Right cardiac atrium (tissue), 5 donors: ENCODE measurements around the gene CD300LG. TPM values are rescaled to one million over a fixed set of nuclear protein-coding genes. Genes with fewer than 3 reads are reported as not detected.
A peak's percentile ranks its signal among the peaks of the same experiment; 100 is the strongest.

Source experiments
- ATAC-seq, 2 donors: fragments of 200-7000 bp; cut with Tn5 transposase; one replicate each; pipeline versions ENCODE4 v1.8.0 to v1.9.1; 2020; ENCODE audit warnings: moderate library complexity in 2 of 2, mild to moderate bottlenecking in 1 of 2
- DNase-seq, 3 donors: peaks; one replicate each; pipeline ENCODE4 v3.0.0-alpha.2; 2020
- H3K27ac ChIP-seq: one replicate; pipeline ENCODE4 v1.5.1; 2013; ENCODE audit warnings: mild to moderate bottlenecking, low read length, control low read depth, moderate library complexity
- H3K27me3 ChIP-seq: one replicate; pipeline ENCODE4 v1.6.1; 2013; ENCODE audit not compliant: control insufficient read depth, insufficient read depth
- H3K4me1 ChIP-seq: one replicate; pipeline ENCODE4 v1.6.1; 2013; ENCODE audit warnings: low read length; ENCODE audit not compliant: control insufficient read depth, insufficient read depth
- H3K4me3 ChIP-seq: one replicate; pipeline ENCODE4 v1.5.1; 2013; ENCODE audit warnings: low read length, control low read depth
- H3K9me3 ChIP-seq: one replicate; pipeline ENCODE4 v1.6.1; 2013; ENCODE audit warnings: low read length; ENCODE audit not compliant: control insufficient read depth
- WGBS: extraction: QIAGEN DNeasy Blood & Tissue Kit; methylation state at CpG from one replicate; pipeline ENCODE4 v1.1.7; 2013; 5-methylcytosine and 5-hydroxymethylcytosine counted together
- intact Hi-C, 4 donors: fragments of 100-400 bp; cut with DNase I; formaldehyde crosslinking; loops; one replicate each; pipeline versions ENCODE4 v1.11.0 to v1.14.0; 2022 to 2023
- polyA plus RNA-seq: library from polyadenylated mRNA; stranded (reverse); fragments of 200-250 nt; gene quantifications from one replicate; pipeline ENCODE4 v1.2.3, GENCODE V29; 2013
- total RNA-seq, 4 donors: library from RNA; stranded (reverse); fragmentation: NEBNext Ultra II Directional; extraction: Animal tissue kit (Norgen Biotek cat#: 25700); gene quantifications; one replicate each; pipeline ENCODE4 v1.2.1, GENCODE V29; 2021
- donor health status: healthy with polysubstance abuse.
- donor health status: DM: no; HTN: yes; CAD: no.
- donor health status: DM: no; HTN: no; CAD: no.
- donor health status: DM: no; HTN: yes; CAD: no; lungs with severe emphysema.
- donor health status: DM: yes; HTN: yes; CAD: no.

Gene CD300LG
- total and polyA plus RNA-seq, 5 donors = 3.8 to 29.2 (median 11.2) TPM

GRCh38 chr17:43854498-43854897 lies 7.5 kb downstream of the CD300LG start:
- WGBS = 71% methylated on average over 8 of the region's 8 CpGs
- peaks cover 7% of the 10 kb centered on the region for H3K4me1 ChIP-seq
- no peak overlapping the region for H3K27ac ChIP-seq
- no peak for DNase-seq
- no peak overlapping the region for H3K4me3 ChIP-seq
- intact Hi-C loops = no loop called here
- H3K27me3 ChIP-seq = no peaks in the 10 kb centered on the region
- H3K9me3 ChIP-seq = no peaks in the 10 kb centered on the region
- no peak for ATAC-seq

GRCh38 chr17:43855061-43855460 lies 8.1 kb downstream of the CD300LG start:
- intact Hi-C loops = no loop called here
- ATAC-seq (no peak), DNase-seq (no peak)
- Histone ChIP-seq H3K4me1 (peaks cover 11% of the 10 kb centered on the region), H3K27me3 (no peaks in the 10 kb centered on the region), H3K4me3 (no peak overlapping the region), H3K27ac (no peak overlapping the region), H3K9me3 (no peaks in the 10 kb centered on the region)
- 84% methylated on average over 9 of the region's 9 CpGs for WGBS

GRCh38 chr17:43856141-43856540 lies 9.2 kb downstream of the CD300LG start:
- Histone ChIP-seq H3K27me3 (no peaks in the 10 kb centered on the region), H3K4me3 (no peak overlapping the region), H3K4me1 (peaks cover 18% of the 10 kb centered on the region), H3K27ac (no peak overlapping the region), H3K9me3 (no peaks in the 10 kb centered on the region)
- intact Hi-C loops = no loop called here
- no peak for DNase-seq
- 86% methylated on average over 3 of the region's 3 CpGs for WGBS
- no peak for ATAC-seq

- Histone ChIP-seq H3K27ac (peak overlapping the region; percentile 41), H3K9me3 (no peaks in the 10 kb centered on the region), H3K4me1 (peaks cover 23% of the 10 kb centered on the region), H3K27me3 (no peaks in the 10 kb centered on the region), H3K4me3 (no peak overlapping the region)
- 90% methylated on average over 5 of the region's 5 CpGs for WGBS
- ATAC-seq (no peak), DNase-seq (no peak)
- intact Hi-C loops = no loop called here
Measured at GRCh38 chr17:43857141-43857540, 10.2 kb downstream of the CD300LG start.

- DNase-seq = no peak
- no peak overlapping the region for H3K4me3 ChIP-seq
- no peak for ATAC-seq
Measured at GRCh38 chr17:43857957-43858600, 11.1 kb downstream of the CD300LG start.

GRCh38 chr17:43860077-43860725 lies 13.2 kb downstream of the CD300LG start:
- Histone ChIP-seq H3K27me3 (no peaks in the 10 kb centered on the region), H3K27ac (peak overlapping the region; percentile 69), H3K4me3 (no peak overlapping the region), H3K4me1 (peaks cover 24% of the 10 kb centered on the region), H3K9me3 (no peaks in the 10 kb centered on the region)
- intact Hi-C loops = no loop called here
- DNase-seq (no peak), ATAC-seq (peak in 1 of 2 donors; percentile 21)
- 69% methylated on average over 12 of the region's 12 CpGs for WGBS

More at GRCh38 chr17:43857957-43858600, 11.1 kb downstream of the CD300LG start:
- 60% methylated on average over 12 of the region's 12 CpGs for WGBS
- Histone ChIP-seq H3K27me3 (no peaks in the 10 kb centered on the region), H3K9me3 (no peaks in the 10 kb centered on the region), H3K4me1 (peaks cover 24% of the 10 kb centered on the region), H3K27ac (peak overlapping the region; percentile 60)
- intact Hi-C loops = no loop called here

GRCh38 chr17:43860927-43861622 lies 14.1 kb downstream of the CD300LG start:
- no peaks in the 10 kb centered on the region for H3K9me3 ChIP-seq
- 39% methylated on average over 9 of the region's 9 CpGs for WGBS
- ATAC-seq (peak; percentile 75 to 80), DNase-seq (peak in 2 of 3 donors; percentile 59 to 87)
- intact Hi-C loops = no loop called here
- no peak overlapping the region for H3K4me3 ChIP-seq
- H3K27ac ChIP-seq = peak overlapping the region; percentile 90
- H3K27me3 ChIP-seq = no peaks in the 10 kb centered on the region
- peaks cover 24% of the 10 kb centered on the region for H3K4me1 ChIP-seq

- Histone ChIP-seq H3K9me3 (no peaks in the 10 kb centered on the region), H3K4me3 (no peak overlapping the region), H3K4me1 (peaks cover 24% of the 10 kb centered on the region), H3K27me3 (no peaks in the 10 kb centered on the region), H3K27ac (peak overlapping the region; percentile 90)
- no peak for ATAC-seq
- no peak for DNase-seq
- intact Hi-C loops = no loop called here
- WGBS = 75% methylated on average over 9 of the region's 9 CpGs
Measured at GRCh38 chr17:43861960-43862359, 15.0 kb downstream of the CD300LG start.

- H3K4me3 ChIP-seq = no peak overlapping the region
- no peak overlapping the region for H3K27ac ChIP-seq
- intact Hi-C loops = no loop called here
- no peaks in the 10 kb centered on the region for H3K9me3 ChIP-seq
- H3K4me1 ChIP-seq = peaks cover 19% of the 10 kb centered on the region
- H3K27me3 ChIP-seq = no peaks in the 10 kb centered on the region
- peak in 1 of 2 donors; percentile 9 for ATAC-seq
- DNase-seq = no peak
- WGBS = 77% methylated on average over 4 of the region's 4 CpGs
Measured at GRCh38 chr17:43864161-43864984, 17.4 kb downstream of the CD300LG start.

- H3K4me3 ChIP-seq = no peak overlapping the region
- DNase-seq (no peak), ATAC-seq (no peak)
- intact Hi-C loops = no loop called here
- 89% methylated on average over 10 of the region's 10 CpGs for WGBS
- H3K4me1 ChIP-seq = no peaks in the 10 kb centered on the region
- H3K9me3 ChIP-seq = no peaks in the 10 kb centered on the region
- no peak overlapping the region for H3K27ac ChIP-seq
- H3K27me3 ChIP-seq = no peaks in the 10 kb centered on the region
Measured at GRCh38 chr17:43868226-43868994, 21.4 kb downstream of the CD300LG start.
